ENCODE data around the gene SLC35B2. TPM values are rescaled to one million over a fixed set of nuclear protein-coding genes. Genes with fewer than 3 reads are reported as not detected.
A peak's percentile ranks its signal among the peaks of the same experiment; 100 is the strongest.

The SLC35B2 gene
- total RNA-seq, 1 experiment from 2014 or later: 127 TPM

DNA sequence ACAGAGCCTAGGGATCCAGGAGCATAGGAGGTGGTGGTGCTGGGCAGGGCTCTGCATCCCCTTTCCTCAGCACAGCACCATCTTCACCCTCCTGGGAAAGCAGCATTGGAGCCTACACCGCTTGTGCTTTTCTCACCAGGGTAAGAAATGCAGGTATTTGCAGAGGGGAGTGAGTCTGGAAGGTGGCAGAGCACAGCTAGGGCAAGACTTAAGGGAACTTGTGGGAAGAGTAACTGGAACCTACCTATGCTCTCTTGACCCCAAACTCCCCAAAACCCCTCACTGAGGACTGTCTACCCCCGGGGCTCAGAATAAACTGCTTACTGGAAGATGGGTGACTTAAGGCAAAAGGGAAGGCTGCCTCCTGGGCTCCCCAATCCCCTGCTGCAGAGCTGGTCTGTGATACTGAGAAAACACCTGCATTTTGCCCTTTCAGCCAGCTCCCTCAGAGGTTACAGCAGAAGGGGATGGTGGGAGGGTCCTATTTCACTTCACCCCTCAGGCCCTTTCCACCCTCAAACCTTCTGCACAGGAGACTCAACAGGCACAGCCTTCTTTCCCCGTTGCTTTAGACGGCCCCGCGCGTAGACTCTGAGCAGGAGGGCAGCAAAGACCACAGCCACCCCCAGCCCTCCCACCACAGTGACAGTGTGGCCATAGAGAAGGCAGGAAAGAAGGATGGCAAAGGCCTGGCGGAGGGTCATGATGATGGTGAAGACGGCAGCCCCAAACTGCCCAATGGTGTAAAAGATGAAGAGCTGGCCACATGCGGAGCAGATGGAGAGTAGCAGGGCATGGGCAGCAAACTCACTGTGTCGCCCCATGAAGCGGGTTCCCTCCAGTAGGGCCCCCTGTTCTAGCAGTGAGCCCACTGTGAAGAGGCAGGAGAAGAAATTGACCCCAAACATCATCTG lies 2.9 kb downstream of the SLC35B2 start:
- DNase-seq (ENCODE audit: low read depth): peak; percentile 48

DNA sequence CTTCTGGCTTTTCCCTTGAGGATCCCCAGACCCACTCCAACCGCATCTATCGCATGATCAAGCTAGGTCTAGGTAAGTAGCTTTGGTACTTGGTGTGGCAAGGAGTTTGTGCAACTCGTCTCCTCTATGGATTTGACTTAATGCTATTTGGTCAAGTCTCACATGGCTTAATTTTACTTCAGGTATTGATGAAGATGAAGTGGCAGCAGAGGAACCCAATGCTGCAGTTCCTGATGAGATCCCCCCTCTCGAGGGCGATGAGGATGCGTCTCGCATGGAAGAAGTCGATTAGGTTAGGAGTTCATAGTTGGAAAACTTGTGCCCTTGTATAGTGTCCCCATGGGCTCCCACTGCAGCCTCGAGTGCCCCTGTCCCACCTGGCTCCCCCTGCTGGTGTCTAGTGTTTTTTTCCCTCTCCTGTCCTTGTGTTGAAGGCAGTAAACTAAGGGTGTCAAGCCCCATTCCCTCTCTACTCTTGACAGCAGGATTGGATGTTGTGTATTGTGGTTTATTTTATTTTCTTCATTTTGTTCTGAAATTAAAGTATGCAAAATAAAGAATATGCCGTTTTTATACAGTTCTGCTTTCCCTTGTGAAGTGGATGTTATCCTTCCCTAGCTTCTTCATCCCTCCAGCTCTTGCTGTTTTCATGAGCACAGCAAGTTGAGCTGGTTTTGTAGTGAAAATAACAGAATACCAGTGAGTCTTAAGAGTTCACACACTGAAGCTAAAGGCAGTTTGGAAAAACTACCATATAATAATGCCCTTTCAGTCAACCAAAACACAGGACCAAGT lies 3.8 kb downstream of the SLC35B2 start:
- DNase-seq (ENCODE audit: low read depth): no peak

DNA sequence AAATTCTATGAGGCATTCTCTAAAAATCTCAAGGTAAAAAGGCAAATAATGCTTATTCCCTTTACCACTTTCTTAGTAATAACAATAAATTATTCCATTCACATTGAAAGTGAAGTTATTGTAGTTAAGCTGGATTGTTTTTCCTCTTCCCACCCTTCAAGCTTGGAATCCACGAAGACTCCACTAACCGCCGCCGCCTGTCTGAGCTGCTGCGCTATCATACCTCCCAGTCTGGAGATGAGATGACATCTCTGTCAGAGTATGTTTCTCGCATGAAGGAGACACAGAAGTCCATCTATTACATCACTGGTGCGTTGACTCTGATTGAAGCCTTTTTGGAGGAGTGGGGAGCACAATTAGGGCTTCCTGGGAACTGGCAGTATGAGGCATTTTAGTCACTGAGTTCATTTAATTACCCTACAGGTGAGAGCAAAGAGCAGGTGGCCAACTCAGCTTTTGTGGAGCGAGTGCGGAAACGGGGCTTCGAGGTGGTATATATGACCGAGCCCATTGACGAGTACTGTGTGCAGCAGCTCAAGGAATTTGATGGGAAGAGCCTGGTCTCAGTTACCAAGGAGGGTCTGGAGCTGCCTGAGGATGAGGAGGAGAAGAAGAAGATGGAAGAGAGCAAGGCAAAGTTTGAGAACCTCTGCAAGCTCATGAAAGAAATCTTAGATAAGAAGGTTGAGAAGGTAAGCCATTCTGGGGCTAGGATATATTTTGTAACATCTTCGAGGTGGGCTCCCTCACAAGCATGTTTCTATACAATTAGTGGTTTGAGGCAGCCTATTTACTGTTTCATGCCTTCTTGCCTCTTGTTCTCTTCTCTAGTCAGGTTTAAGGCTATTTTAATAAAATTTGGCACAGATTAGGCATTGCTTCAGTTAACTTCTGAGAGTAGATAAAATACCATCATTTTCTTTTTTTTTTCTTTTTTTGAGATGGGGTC lies 5.5 kb downstream of the SLC35B2 start:
- no peak for DNase-seq (ENCODE audit: low read depth)

DNA sequence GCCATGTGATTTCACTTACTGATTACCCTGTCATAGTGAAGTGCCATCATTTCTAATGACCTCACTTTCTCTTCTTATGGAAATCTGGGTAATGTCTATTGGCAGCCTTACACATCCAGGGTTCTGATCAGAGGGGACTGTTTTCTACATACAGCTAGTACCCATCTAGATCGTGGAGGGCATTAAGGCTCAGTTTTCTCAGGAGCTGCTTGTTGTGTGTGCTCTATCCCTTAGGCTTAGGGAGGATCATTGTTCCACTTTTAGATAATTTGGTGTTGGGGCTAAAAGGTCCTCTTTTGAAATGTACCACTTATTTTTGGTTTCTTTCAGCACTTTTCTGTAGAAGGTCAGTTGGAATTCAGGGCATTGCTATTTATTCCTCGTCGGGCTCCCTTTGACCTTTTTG lies 6.6 kb downstream of the SLC35B2 start:
- no peak for DNase-seq (ENCODE audit: low read depth)

DNA sequence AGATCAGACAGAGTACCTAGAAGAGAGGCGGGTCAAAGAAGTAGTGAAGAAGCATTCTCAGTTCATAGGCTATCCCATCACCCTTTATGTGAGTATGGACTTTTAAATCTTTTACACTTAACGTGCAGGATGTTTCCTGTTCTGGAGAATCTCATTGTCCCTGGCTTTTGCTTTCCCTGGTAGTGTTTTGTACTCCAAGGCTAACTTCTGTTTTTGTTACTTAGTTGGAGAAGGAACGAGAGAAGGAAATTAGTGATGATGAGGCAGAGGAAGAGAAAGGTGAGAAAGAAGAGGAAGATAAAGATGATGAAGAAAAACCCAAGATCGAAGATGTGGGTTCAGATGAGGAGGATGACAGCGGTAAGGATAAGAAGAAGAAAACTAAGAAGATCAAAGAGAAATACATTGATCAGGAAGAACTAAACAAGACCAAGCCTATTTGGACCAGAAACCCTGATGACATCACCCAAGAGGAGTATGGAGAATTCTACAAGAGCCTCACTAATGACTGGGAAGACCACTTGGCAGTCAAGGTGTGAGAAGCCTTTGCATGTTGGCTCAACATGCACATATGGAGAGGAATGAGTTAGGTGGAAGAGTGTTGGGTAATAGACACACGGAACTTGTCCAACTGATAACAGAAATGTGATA lies 7.1 kb downstream of the SLC35B2 start:
- DNase-seq (ENCODE audit: low read depth): no peak

DNA sequence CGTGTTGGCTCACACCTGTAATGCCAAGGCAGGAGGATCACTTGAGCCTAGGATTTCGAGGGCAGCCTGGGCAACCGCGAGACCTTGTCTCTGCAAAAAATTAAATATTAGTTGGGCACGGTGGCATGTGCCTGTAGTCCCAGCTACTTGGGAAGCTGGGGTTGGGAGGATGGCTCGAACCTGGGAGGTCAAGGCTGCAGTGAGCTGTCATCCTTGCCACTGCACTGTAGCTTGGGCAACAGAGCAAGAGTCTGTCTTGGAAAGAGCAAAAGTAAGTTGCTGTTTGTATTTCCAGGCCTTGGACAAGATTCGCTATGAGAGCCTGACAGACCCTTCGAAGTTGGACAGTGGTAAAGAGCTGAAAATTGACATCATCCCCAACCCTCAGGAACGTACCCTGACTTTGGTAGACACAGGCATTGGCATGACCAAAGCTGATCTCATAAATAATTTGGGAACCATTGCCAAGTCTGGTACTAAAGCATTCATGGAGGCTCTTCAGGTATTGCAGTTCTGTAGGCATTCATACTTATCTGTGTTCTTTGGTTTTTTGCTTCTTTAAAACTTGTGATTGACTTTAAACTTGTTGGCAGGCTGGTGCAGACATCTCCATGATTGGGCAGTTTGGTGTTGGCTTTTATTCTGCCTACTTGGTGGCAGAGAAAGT lies 8.1 kb downstream of the SLC35B2 start:
- DNase-seq (ENCODE audit: low read depth): no peak

DNA sequence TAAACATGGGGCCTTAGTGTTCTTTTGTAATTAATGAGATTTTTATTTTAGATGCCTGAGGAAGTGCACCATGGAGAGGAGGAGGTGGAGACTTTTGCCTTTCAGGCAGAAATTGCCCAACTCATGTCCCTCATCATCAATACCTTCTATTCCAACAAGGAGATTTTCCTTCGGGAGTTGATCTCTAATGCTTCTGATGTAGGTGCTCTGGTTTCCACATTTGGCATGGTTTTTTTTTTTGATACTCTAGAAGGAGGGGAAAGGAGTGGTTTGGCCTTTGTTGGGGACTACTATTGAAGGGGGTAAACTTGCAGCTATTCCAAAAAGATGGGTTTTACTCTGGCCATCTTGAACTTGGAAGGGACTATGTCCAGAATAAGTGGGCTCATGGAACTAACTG lies 8.7 kb downstream of the SLC35B2 start:
- DNase-seq (ENCODE audit: low read depth): no peak

DNA sequence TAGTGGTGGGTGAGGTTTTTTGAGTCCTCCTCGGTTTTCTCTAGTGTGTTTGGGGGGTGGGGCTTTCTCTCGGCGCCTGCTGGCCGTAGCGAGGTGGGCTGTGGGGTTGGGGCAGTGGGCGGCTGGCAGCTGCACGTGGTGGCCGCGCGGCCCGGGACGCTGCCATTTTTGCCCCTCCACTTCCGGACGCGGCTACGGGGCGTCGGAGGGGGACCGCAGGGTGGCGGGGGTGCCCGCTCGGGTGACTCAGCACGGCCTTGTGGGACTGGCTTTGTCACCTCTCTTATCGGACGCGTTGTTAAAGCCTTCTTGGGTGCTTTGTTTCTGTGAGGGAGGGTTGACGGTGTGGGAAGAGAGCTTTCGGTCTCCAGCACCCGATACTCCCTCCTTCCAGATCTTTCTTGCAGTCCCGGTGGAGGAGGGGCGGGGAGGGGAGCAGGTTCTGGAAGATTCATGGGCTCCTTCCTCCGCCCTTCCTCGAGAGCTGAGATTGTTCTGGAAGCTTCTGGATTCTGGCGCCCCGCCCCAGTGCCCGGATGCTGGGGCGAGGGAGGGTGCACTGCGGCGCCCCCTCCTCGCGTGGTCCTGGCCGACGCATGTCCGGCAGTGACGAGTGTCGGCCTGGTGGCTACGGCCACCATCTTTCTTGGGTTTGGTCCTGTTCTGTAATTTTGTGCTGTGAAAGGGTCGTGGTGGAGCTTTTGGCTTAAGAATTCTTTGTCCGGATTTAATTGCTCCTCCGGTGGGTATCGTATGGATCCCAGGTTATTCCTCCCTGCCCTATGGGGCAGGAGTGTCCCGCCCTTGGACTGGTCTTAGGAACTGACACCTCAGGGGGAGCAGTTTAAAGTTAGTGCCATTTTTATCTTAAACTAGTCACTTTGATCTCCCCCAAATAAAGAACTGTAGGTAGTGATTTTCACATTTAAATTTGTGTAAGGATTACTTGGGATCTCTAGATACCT lies 9.7 kb downstream of the SLC35B2 start:
- DNase-seq (ENCODE audit: low read depth): peak; percentile 75

DNA sequence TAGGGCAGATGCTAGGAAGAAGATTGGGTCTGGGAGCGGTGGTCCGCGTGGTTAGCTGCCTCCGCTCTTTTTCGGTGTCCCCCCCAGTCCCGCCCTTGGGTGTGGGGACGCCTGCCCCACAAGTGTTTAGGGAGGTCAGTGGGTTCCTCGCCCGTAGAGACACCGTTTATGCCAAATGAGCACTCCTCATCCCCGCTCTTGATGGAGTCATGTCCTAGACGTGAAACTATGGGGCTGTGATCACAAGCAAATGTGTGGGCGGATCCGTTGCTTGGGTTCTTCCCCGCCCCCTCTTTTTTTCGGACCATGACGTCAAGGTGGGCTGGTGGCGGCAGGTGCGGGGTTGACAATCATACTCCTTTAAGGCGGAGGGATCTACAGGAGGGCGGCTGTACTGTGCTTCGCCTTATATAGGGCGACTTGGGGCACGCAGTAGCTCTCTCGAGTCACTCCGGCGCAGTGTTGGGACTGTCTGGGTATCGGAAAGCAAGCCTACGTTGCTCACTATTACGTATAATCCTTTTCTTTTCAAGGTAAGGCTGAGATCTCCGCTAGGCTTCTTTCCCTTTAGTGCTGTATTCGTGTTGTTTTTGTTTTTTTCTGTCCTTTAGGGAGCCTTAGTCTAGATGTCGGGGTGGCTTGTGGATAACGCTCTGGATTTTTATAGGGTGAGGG lies 10.5 kb downstream of the SLC35B2 start, which contains the start of gene HSP90AB1:
HSP90AB1 (plus strand) TSS at position 439 of the 675 bp plus-strand sequence. CDS start 1,529 bp downstream, outside the sequence.
- DNase-seq (ENCODE audit: low read depth): peak; percentile 99

DNA sequence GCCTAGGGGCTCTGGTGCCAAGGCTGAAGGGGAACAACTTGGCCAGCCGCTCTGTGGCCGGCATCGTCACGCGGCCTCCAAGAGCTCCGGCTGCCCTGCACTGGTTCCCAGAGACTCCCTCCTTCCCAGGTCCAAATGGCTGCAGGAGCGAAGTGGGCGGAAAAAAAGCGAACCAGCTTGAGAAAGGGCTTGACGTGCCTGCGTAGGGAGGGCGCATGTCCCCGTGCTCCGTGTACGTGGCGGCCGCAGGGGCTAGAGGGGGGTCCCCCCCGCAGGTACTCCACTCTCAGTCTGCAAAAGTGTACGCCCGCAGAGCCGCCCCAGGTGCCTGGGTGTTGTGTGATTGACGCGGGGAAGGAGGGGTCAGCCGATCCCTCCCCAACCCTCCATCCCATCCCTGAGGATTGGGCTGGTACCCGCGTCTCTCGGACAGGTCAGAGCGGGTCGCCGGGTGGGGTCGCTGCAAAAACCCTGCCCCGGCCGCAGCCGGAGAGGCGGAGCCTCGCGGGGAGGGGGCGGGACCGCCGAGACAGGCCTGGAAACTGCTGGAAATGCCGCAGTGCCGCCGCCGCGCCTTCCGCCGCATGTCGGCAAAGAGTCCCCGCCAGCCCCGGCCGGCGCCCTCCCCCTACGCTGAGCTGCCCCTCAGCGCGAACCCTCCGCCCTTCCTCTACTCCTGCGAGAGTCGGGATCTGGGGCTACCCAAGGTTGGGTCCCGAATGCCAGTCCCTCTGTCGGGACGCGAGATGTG lies 11.2 kb downstream of the SLC35B2 start:
- DNase-seq (ENCODE audit: low read depth): peak; percentile 89

DNA sequence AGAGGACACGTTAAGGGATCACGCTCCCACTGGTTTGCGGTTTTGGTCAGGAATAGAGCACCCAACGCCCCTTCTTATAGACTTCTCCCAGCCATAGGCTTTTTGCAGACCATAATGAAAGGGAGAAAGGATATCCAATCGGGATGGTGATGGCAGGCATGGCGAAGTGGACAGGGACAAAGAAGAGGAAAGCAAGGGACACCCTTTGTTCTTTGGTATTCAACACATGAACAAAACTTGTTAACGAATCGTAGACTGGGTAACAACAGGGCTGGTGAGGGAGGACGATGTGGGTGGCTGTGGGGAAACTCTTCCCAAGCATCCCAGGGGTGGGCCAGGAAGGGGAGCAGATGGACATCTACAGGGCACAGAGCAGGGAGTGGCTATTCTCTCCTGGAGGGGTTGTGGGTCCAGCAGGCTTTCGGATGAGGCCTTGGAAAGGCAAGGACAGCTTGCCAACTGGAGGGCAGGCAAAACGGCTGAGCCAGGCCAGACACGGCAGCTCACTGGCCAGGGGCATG lies 11.9 kb downstream of the SLC35B2 start:
- no peak for DNase-seq (ENCODE audit: low read depth)

DNA sequence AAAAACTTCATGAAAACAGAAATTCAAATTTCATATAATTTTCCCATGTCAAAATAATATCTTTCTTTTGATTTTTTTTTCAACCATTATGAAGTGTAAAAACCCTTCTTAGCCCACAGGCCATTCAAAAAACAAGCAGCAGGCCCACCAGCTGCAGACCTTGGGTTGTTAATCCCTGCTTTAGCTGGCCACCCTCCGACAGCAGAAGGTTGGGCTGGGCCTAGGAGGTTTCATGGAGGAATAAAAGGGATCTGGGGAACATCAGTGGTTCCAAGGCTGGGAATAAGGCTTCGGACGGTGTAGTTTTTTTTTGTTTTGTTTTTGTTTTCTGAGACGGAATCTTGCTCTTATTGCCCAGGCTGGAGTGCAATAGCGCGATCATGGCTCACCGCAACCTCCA lies 14.0 kb downstream of the SLC35B2 start:
- no peak for DNase-seq (ENCODE audit: low read depth)

DNA sequence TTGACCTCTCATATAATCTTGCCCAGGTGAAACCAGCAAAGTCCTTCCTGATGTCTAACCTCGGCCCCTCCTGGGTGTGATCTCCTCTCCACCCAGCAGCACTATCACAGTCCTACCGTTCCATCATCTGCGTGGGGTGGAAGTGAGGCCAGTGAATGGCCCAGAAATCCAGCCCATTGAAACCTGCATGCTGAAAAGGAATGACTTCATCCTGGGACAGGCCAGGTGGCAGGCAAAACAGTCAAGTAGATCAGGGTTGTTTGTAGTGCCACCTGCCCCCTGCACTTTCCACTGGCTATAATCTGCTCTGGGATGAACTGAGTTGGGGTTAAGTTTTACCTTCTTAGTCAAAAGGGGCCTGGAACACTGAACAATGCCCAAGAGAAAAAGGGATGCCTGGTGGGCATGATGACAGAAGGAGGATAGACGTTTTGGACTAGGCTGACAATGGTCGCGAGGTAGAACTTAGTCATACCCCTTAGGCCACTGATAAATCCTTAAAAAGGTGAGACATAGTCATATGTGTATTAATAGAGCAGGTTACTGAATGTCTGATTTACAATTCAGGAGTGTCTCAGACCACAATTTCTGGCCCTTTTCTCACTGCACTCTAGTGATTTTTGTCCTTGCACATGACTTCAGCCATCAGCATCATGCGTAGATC lies 18.5 kb downstream of the SLC35B2 start:
- no peak for DNase-seq (ENCODE audit: low read depth)

DNA sequence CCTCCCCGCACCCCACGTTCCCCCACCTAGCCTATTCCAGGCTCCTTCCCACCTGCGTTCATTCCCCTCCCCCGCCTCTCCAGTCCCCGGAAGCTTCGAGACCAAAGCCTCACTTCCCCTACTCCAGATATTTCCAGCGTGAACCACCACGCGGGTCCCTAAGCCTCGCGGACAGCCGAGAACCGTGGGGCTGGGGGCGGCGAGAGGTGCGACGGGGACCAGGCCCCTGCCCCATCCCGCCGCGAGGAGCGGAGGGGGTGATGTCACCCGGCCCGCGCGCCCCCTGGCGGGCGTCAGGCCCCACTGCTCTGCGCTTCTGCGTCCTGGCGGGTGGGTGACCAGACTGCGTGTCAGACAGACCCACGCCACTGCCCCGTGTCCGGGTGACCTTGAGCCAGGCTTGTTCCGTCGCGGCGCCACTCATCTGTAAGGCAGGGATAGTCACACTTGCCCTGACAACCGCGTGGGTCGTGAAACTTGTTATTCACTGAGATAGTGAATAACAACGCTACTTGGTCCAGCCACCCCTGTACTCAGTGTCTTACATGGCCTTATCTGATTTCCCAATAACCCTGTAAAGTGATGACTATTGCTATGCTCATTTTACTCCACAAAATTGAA lies 19.4 kb downstream of the SLC35B2 start:
- peak; percentile 62 for DNase-seq (ENCODE audit: low read depth)

DNA sequence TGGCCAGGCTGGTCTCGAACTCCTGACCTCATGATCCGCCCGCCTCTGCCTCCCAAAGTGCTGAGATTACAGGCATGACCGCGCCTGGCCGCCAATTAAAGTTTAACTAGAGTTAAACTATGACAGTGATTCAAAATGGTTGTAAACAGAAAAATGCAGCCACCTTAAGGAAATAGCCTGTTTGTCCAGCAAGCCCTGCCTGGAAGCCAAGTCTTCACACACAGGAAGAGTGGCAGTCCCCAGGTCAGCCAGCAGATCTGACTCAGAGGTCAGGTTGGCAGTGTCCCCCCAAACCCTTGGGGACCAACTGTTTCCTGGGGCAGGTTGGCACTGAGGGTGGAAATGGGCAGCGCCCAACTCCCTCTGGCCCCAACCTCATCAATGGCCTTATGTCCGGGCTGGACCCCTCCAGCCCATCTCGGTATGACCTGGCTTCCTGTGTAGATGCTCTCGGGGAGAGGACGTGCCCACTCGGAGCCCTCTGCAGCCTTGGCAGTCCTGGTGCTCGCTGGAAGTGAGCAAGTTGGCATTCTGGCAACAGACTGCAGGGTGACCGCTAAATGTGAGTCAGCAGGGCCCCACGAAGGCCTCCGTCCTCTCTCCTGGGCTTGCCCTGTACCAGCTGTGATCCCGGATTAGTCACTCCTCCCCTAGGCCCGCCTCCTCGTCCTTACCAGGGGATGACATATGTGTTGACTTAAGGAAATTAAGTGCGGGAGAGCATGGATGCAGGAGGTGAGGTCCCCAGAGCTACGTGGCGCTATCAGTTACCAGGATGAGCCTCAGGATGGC lies 20.1 kb downstream of the SLC35B2 start:
- peak; percentile 99 for DNase-seq (ENCODE audit: low read depth)

All from HT1080 (cell line).